Fibroblast of lung (primary cell): Measurements from ENCODE around the gene MAPK8IP3.

Experiments
- EZH2 ChIP-seq: IDR thresholded peaks from 2 replicates; pipeline ENCODE4 v1.5.1; 2012; ENCODE audit warnings: low read length, control low read depth, mild to moderate bottlenecking; ENCODE audit errors: missing control alignments
- TF ChIP-seq, protein P1 (sequence below), 2 donors: IDR thresholded peaks in 1 of 2; conservative IDR thresholded peaks in 1 of 2; 1 replicate in 1 of 2; 2 replicates in 1 of 2; pipeline ENCODE4 v1.5.1; 2011 to 2012; ENCODE audit warnings: low read length in 2 of 2, control low read depth in 1 of 2, inconsistent platforms in 1 of 2, low read depth in 1 of 2, mild to moderate bottlenecking in 1 of 2

DNA sequence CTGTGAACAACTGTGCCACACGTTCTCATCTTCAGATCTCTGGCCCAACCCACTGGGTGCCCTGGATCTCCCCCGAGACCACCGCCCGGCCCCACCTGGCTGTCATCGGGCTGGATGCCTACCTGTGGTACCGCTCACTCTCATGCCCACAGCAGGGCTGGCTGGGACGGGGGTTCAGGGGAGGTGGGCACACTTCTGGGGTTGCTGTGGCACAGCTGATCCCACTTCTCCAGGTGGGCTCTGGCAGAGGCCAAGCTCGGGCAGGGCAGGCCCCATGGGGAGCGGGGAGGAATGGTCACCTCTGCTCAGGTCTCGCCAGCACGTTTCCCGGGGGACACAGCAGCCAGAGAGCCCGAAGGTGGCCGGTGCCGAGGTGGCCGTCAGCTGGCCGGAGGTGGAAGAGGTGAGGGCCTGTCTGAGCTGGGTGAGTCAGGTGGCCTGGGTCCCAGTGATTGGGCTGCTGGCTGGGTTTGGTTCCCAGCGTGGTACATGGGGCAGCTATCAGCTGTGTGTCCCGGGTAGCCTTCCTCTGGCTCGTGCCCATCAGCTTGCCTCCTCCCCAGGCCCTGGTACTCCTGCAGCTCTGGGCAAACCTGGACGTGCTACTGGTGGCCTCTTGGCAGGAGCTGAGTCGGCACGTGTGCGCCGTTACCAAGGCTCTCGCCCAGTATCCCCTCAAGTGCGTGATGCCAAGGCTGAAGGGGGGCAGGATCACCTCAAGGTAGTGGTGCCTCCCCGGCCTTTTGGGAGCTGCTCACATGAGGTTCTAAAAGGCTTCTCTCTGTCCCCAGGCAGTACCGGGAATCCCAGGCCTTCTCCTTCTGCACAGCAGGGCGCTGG, 69.2 kb downstream of the MAPK8IP3 start:
- TF ChIP-seq, protein P1, sequence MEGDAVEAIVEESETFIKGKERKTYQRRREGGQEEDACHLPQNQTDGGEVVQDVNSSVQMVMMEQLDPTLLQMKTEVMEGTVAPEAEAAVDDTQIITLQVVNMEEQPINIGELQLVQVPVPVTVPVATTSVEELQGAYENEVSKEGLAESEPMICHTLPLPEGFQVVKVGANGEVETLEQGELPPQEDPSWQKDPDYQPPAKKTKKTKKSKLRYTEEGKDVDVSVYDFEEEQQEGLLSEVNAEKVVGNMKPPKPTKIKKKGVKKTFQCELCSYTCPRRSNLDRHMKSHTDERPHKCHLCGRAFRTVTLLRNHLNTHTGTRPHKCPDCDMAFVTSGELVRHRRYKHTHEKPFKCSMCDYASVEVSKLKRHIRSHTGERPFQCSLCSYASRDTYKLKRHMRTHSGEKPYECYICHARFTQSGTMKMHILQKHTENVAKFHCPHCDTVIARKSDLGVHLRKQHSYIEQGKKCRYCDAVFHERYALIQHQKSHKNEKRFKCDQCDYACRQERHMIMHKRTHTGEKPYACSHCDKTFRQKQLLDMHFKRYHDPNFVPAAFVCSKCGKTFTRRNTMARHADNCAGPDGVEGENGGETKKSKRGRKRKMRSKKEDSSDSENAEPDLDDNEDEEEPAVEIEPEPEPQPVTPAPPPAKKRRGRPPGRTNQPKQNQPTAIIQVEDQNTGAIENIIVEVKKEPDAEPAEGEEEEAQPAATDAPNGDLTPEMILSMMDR (conservative IDR thresholded peaks at IDR 0.05 in 1 of 2, IDR thresholded peaks at IDR 0.05 in 1 of 2; ENCODE audit: low read depth in 1 of 2, low read length in 2 of 2): no peak
- TF ChIP-seq EZH2: no peak
